Endothelial cell (in vitro differentiated cells): ENCODE results near the gene FUCA1. TPM values are rescaled to one million over a fixed set of nuclear protein-coding genes. Genes with fewer than 3 reads are reported as not detected.

ENCODE experiments used
- DNase-seq: peaks from one replicate; pipeline ENCODE4 v3.0.0; 2021; ENCODE audit warnings: low spot score
- H3K27ac Mint-ChIP-seq: one replicate; pipeline ENCODE4 v1.8.0; 2021; ENCODE audit warnings: mixed read lengths, inconsistent platforms; ENCODE audit not compliant: unreplicated experiment
- H3K27me3 Mint-ChIP-seq: one replicate; pipeline ENCODE4 v1.8.0; 2021; ENCODE audit warnings: mild to moderate bottlenecking, moderate library complexity, mixed read lengths, inconsistent platforms; ENCODE audit not compliant: unreplicated experiment
- H3K36me3 Mint-ChIP-seq: one replicate; pipeline ENCODE4 v1.8.0; 2021; ENCODE audit warnings: mild to moderate bottlenecking, low read depth, mixed read lengths, inconsistent platforms; ENCODE audit not compliant: unreplicated experiment
- H3K4me1 Mint-ChIP-seq: one replicate; pipeline ENCODE4 v1.8.0; 2021; ENCODE audit warnings: mild to moderate bottlenecking, mixed read lengths, inconsistent platforms; ENCODE audit not compliant: unreplicated experiment
- H3K4me3 Mint-ChIP-seq: one replicate; pipeline ENCODE4 v1.8.0; 2021; ENCODE audit warnings: mild to moderate bottlenecking, mixed read lengths, inconsistent platforms; ENCODE audit not compliant: unreplicated experiment
- H3K9me3 Mint-ChIP-seq: one replicate; pipeline ENCODE4 v1.8.0; 2021; ENCODE audit warnings: mixed read lengths, inconsistent platforms; ENCODE audit not compliant: unreplicated experiment
- CTCF ChIP-seq: fragments of 200-600 bp; sonication (generic); IDR thresholded peaks from one replicate; pipeline ENCODE4 v1.5.0; 2021; ENCODE audit warnings: antibody characterized with exemption; ENCODE audit not compliant: unreplicated experiment
- total RNA-seq: library from RNA; stranded (reverse); fragmentation: NEBNext Ultra II Directional; extraction: Animal tissue kit (Norgen Biotek cat#: 25700); gene quantifications from one replicate; pipeline ENCODE4 v1.2.1, GENCODE V29; 2021; ENCODE audit not compliant: unreplicated experiment

FUCA1 gene
- total RNA-seq, 1 donor from 2014 or later: 6.1 TPM

- H3K36me3 Mint-ChIP-seq: no peaks in the 10 kb centered on the region
- H3K27me3 Mint-ChIP-seq: peaks cover 1% of the 10 kb centered on the region
- no peak for TF ChIP-seq CTCF
- no peak for DNase-seq
- no peaks in the 10 kb centered on the region for H3K9me3 Mint-ChIP-seq
- H3K4me3 Mint-ChIP-seq: peak overlapping the region; percentile 62
- peaks cover 16% of the 10 kb centered on the region for H3K4me1 Mint-ChIP-seq
- H3K27ac Mint-ChIP-seq: no peak overlapping the region
Measured at GRCh38 chr1:23823767-23824166, 44.3 kb downstream of the FUCA1 start.

GRCh38 chr1:23817633-23818032, 50.5 kb downstream of the FUCA1 start:
- H3K27me3 Mint-ChIP-seq: peaks cover 3% of the 10 kb centered on the region
- H3K36me3 Mint-ChIP-seq: peaks cover 6% of the 10 kb centered on the region
- peaks cover 4% of the 10 kb centered on the region for H3K4me1 Mint-ChIP-seq
- no peak overlapping the region for H3K27ac Mint-ChIP-seq
- H3K4me3 Mint-ChIP-seq: peak overlapping the region; percentile 28
- H3K9me3 Mint-ChIP-seq: no peaks in the 10 kb centered on the region
- TF ChIP-seq CTCF: no peak
- no peak for DNase-seq

GRCh38 chr1:23816906-23817305, 51.2 kb downstream of the FUCA1 start:
- Mint-ChIP-seq H3K9me3 (no peaks in the 10 kb centered on the region), H3K27me3 (peaks cover 3% of the 10 kb centered on the region), H3K4me1 (peaks cover 4% of the 10 kb centered on the region), H3K4me3 (no peak overlapping the region), H3K27ac (no peak overlapping the region), H3K36me3 (peaks cover 6% of the 10 kb centered on the region)
- no peak for TF ChIP-seq CTCF
- DNase-seq: no peak

GRCh38 chr1:23816361-23816760, 51.7 kb downstream of the FUCA1 start:
- Mint-ChIP-seq H3K4me1 (peaks cover 5% of the 10 kb centered on the region), H3K36me3 (peaks cover 11% of the 10 kb centered on the region), H3K9me3 (no peaks in the 10 kb centered on the region), H3K27ac (no peak overlapping the region), H3K4me3 (no peak overlapping the region), H3K27me3 (peaks cover 3% of the 10 kb centered on the region)
- TF ChIP-seq CTCF: no peak
- no peak for DNase-seq

GRCh38 chr1:23814016-23814415, 54.1 kb downstream of the FUCA1 start:
- peaks cover 14% of the 10 kb centered on the region for H3K36me3 Mint-ChIP-seq
- no peak overlapping the region for H3K27ac Mint-ChIP-seq
- no peaks in the 10 kb centered on the region for H3K9me3 Mint-ChIP-seq
- peaks cover 15% of the 10 kb centered on the region for H3K4me1 Mint-ChIP-seq
- H3K27me3 Mint-ChIP-seq: peaks cover 2% of the 10 kb centered on the region
- TF ChIP-seq CTCF: no peak
- no peak overlapping the region for H3K4me3 Mint-ChIP-seq
- DNase-seq: no peak
